HG03521 (cell line): ENCODE measurements around the gene SLC24A1.

Experiments
- ATAC-seq: cut with Tn5 transposase; IDR thresholded peaks from one replicate; pipeline ENCODE4 v1.9.1; 2021; ENCODE audit warnings: mild to moderate bottlenecking, moderate library complexity; ENCODE audit not compliant: unreplicated experiment

Gene SLC24A1

GRCh38 chr15:65618560-65619109, 3.1 kb upstream of the SLC24A1 start:
- ATAC-seq = no peak

GRCh38 chr15:65619626-65620290, 2.0 kb upstream of the SLC24A1 start:
- no peak for ATAC-seq

GRCh38 chr15:65620833-65621232, 905 bp upstream of the SLC24A1 start:
- no peak for ATAC-seq

GRCh38 chr15:65623103-65623502, 1.4 kb downstream of the SLC24A1 start:
- ATAC-seq = no peak

- no peak for ATAC-seq
Measured at GRCh38 chr15:65626856-65627255, 5.1 kb downstream of the SLC24A1 start.

- no peak for ATAC-seq
Measured at GRCh38 chr15:65629548-65629947, 7.8 kb downstream of the SLC24A1 start.

GRCh38 chr15:65630760-65631159, 9.0 kb downstream of the SLC24A1 start:
- ATAC-seq = no peak

GRCh38 chr15:65631503-65631902, 9.8 kb downstream of the SLC24A1 start:
- ATAC-seq = no peak

- no peak for ATAC-seq
Measured at GRCh38 chr15:65632780-65633375, 11.1 kb downstream of the SLC24A1 start.

GRCh38 chr15:65633752-65634151, 12.0 kb downstream of the SLC24A1 start:
- no peak for ATAC-seq

- ATAC-seq = no peak
Measured at GRCh38 chr15:65634356-65634755, 12.6 kb downstream of the SLC24A1 start.

- no peak for ATAC-seq
Measured at GRCh38 chr15:65638109-65638508, 16.4 kb downstream of the SLC24A1 start.

- ATAC-seq = no peak
Measured at GRCh38 chr15:65638681-65639089, 16.9 kb downstream of the SLC24A1 start.

GRCh38 chr15:65639509-65639908, 17.8 kb downstream of the SLC24A1 start:
- no peak for ATAC-seq

- ATAC-seq = no peak
Measured at GRCh38 chr15:65641768-65642475, 20.2 kb downstream of the SLC24A1 start.

GRCh38 chr15:65642594-65642993, 20.9 kb downstream of the SLC24A1 start:
- ATAC-seq = no peak

- ATAC-seq = no peak
Measured at GRCh38 chr15:65644282-65644681, 22.5 kb downstream of the SLC24A1 start.

- no peak for ATAC-seq
Measured at GRCh38 chr15:65645392-65645791, 23.7 kb downstream of the SLC24A1 start.

GRCh38 chr15:65646486-65646885, 24.7 kb downstream of the SLC24A1 start:
- no peak for ATAC-seq

- no peak for ATAC-seq
Measured at GRCh38 chr15:65650312-65651041, 28.7 kb downstream of the SLC24A1 start.

- no peak for ATAC-seq
Measured at GRCh38 chr15:65651042-65651322, 29.2 kb downstream of the SLC24A1 start.
